HG02981 (cell line): ENCODE measurements around the gene CDC34.

ENCODE experiments used
- ATAC-seq: cut with Tn5 transposase; IDR thresholded peaks from one replicate; pipeline ENCODE4 v1.9.1; 2021; ENCODE audit warnings: mild to moderate bottlenecking, moderate library complexity; ENCODE audit not compliant: unreplicated experiment

Gene CDC34

GRCh38 chr19:588093-588740, 56.7 kb downstream of the CDC34 start:
- no peak for ATAC-seq

DNA sequence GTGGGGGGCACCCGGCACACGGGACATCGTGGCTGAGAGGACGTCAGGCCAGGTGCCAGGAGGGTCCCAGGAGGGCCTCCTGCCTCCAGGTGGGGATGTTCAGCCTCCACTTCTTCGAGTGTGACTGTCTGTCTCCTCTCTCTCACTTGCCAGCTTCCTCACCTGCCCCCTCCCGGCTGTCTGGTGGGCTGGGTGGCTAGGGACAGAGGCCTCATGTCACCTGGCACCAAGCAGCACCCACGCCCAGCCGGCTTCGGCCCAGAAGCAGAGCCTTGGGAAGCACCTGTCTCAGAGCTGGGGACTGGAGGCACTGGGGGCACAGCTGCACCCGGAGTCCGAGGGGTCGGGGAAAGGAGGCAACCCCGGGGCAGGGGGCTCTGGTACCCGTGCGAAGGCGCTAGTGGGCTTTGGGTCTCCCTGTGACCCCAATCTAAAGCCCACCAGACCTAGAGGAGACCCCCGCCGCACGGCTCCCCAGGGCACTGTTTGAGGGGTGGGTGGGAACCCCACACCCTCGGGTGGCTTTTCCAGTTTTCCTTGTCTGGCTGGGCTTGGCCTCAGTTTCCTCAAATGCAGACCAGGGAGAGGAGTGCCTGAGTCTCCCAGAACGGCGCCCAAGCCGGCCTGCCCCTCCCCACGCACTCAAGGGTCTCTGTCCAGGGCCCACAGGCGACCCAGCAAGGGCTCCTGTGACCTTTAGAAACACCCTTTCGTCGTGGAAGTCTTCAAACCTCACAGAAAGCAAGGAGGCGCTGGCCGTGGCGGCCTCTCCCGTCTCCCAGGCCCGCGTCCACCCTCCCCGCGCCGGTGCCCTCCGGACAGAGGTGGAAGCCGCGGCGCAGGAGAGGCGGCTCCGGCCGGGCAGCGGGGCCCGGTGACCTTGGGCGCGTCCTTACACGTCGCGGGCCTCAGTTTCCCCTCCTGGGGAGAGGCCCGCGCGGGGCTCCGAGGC, 57.5 kb downstream of the CDC34 start:
- no peak for ATAC-seq

DNA sequence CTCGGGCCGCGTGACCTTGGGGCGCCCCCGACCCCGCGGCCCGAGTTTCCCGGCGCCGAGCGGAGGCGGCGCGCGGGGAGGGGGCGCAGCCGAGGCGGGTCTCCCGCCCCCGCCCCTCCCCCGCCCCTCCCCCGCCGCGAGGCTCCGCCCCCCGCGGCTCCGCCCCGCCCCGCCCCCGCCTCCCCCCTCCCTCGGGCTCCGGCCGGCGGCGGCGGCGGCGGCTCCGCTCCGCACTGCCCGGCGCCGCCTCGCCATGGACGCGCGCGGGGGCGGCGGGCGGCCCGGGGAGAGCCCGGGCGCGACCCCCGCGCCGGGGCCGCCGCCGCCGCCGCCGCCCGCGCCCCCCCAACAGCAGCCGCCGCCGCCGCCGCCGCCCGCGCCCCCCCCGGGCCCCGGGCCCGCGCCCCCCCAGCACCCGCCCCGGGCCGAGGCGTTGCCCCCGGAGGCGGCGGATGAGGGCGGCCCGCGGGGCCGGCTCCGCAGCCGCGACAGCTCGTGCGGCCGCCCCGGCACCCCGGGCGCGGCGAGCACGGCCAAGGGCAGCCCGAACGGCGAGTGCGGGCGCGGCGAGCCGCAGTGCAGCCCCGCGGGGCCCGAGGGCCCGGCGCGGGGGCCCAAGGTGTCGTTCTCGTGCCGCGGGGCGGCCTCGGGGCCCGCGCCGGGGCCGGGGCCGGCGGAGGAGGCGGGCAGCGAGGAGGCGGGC, 58.3 kb downstream of the CDC34 start, which contains the start of gene HCN2:
HCN2 (plus strand) TSS at position 189 of the 703 bp plus-strand sequence; CDS start at position 254, 65 bp downstream.
- ATAC-seq = no peak

- ATAC-seq = no peak
Observed at GRCh38 chr19:590396-590745, 58.8 kb downstream of the CDC34 start.

DNA sequence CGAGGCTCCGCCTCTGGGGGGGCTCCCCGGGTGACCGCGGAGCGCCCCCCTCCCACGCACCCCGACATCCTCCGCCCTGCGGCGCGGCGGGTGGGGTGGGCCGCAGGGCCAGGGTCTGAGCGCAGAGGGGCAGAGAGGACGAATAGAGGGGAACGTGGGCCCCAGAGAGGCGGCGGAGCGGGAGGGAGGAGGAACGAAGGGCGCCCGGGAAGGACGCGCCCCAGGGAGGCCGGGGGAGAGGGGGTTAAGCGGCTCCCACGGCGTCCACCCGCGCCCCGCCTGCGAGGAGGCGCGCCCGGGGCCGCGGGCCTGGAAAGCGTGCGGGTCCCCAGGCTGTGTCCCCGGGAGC, 59.2 kb downstream of the CDC34 start:
- no peak for ATAC-seq

DNA sequence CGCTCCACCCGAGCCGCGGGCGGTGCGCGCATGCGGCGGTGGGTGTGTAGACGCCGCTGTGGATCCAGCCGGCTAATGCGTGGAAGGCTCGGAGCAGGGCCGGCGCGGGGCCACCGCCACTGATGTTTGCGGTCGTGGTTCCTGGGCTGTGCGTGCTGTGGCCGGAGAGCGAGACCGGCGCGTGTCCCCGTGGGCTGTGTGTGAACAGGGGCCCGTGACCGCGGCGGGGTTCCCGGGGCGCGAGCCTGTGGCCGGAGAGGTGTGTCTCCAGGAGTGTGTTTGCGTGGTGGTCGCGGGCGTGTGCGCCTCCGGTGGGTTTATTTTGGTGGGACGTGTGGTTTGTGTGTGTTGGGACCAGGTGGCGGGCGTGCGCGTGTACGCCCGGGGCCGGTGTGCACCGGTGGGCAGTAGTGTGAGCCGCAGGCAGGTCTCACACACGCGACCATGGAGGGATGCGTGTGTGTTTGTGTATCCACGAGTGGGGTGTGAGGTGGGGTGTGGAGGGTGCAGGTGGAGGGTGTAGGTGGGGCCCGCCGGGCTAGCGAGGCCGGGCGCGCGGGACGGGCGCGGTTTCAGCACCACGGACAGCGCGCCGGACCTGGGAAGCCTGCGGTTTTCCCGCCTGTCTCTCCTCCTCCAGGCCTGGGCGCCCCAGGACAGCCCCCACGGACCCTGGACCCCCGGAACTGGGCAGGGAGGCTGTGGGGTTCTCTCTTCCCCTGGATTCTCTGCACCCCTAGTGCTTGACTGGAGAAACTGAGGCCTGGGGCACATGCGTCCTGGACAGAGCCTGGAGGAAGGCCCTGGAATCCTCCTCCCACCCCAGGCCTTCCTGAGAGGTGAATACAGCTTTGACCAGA, 59.8 kb downstream of the CDC34 start:
- ATAC-seq = no peak
